HTR-8/SVneo (cell line): ENCODE data around the gene ZDHHC17.

Experiments used
- DNase-seq: peaks from one replicate; pipeline ENCODE4 v3.0.0; 2011; ENCODE audit warnings: low spot score, mixed read lengths; ENCODE audit not compliant: insufficient read length
- FAIRE-seq: peaks from 2 replicates; lab custom pipeline; 2011; peaks lifted over from hg19 to GRCh38; lab: Jason Lieb, UNC

The ZDHHC17 gene

DNA sequence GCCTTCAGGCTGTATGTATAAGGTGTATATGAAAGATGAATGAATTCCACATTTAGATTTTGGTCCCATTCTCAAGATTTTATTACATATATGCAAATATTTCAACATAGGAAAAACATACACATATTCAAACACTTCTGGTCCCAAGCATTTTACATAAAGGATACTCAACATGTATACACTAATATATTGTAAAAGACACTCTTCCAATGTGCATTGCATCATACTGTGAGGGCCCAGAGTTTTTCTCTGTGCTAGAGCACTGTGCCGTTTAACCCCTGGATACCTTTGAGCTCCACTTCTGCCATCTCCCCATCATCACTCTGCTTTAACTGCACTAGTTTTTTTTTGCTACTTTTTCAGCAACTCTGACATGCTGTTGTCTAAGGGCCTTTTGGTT is 48.1 kb downstream of the ZDHHC17 start:
- DNase-seq (no peak), FAIRE-seq (no peak)

DNA sequence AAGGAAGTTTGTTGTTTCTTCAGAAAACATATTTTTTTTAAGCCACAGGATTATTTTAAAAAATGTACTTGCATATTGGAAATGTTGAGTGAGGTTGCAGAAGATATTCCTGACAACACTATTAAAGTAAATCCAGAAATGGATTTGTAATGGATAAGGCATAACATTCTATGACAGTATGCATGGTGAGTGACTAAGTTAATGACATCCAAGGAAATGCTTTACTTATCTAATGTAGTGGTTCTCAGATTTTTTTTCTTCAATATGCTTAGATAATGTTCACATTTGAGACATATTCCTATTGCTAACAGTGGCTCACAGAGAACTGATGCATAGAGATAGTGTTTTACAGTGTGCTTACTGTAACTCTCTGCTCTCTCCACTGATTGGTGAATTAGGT is 49.4 kb downstream of the ZDHHC17 start:
- DNase-seq (no peak), FAIRE-seq (no peak)

DNA sequence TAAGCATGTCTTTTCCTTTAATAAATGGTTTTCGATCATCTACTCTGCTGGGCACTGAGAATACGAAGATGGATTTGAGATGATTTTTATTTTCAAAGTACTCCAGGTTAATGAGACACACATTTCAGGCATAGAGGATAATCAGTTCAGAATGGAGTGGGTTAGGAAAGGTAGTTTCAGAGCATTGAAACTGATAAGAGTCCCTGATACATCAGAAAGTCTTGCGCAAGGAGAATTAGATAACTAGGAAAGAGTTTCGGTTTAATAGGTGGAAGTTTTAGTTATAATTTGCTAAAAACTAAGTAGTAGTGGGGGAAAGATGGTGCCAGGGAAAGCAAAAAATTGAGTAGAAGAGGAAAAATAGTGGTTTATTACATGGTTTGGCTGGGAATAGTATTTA is 50.1 kb downstream of the ZDHHC17 start:
- no peak for FAIRE-seq

DNA sequence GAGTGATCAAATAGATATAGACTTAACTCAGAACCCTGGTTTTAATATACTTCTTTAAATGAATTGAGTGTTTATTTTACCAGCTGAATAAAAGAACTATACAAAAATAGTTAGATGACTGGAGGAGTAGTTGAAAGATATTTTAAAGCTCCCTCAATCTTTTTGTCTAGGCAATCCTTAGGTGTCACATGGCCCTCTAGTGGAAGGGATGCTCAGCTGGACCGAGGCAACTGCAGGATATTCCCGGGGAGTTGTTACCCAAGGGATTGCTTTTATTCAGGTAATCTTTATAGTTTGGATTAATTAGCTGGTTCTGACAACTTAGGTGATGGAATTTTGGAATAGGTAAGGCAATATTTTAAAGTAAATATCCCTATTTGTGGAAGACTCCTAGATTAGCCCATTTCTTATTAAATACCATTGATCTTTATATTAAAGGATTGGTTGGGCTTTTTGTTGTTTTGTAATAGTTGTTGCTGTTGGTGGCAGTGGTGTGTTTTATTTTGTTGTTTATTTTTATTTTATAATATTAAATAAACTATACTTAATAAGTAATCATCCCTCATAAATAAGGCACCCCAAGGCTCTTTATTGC is 57.1 kb downstream of the ZDHHC17 start:
- DNase-seq, result peak; percentile 20
- no peak for FAIRE-seq

More for the DNA sequence above, 50.1 kb downstream of the ZDHHC17 start:
- no peak for DNase-seq

DNA sequence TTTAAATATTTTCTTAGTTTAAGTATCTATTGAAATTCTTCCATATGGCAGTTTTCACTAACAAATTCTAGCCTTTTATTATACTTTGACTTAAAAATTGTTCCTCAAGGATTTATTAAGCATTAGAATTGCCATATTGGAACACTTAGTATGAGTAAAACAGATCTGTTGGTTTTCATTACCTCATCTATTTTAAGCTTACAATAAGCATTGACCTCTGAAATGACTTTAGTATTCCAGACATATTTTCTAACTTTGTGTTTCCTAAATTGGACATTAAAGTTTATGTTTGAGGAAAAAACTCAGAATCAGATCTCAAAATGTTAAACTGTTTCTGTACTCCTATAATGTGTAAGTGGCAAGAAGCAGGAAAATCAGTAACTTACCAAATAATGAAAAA is 66.5 kb downstream of the ZDHHC17 start:
- DNase-seq (no peak), FAIRE-seq (no peak)

DNA sequence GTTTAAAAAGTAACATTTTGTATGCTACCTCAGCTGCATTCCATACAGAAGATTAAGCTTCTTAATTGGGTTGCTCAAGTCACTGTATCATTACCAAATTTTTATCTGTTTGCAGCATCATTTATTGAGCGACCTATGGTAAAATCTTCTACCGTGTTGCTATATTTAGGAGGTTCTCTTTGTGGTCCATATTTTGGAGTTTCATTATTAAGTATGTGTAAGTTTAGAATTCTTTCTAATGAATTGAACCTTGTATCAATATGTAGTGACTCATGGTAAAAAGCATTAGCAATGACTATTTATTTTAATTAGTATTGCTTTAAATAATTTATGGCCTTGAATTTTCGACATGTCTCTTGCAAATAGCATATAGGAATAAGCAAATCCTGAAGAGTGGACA is 72.7 kb downstream of the ZDHHC17 start:
- DNase-seq, result no peak
- FAIRE-seq, result no peak

DNA sequence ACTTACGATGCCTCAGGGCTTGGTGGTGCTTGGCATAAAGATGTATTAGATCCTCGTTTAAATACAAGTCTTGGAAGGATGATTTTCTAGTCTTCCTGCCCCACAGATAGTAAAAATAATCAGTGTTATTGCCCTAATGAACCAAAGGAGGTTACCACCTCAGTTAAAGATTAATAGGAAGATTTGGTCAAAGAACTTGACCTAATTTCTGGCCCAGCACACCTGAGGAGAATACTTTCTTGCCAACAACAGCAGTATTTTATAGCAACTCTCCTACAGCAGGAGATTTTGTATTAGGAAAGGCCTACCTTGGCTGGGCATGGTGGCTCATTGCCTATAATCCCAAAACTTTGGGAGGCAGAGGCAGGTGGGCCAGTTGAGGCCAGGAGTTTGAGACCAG is 83.3 kb downstream of the ZDHHC17 start:
- FAIRE-seq, result no peak
- no peak for DNase-seq

DNA sequence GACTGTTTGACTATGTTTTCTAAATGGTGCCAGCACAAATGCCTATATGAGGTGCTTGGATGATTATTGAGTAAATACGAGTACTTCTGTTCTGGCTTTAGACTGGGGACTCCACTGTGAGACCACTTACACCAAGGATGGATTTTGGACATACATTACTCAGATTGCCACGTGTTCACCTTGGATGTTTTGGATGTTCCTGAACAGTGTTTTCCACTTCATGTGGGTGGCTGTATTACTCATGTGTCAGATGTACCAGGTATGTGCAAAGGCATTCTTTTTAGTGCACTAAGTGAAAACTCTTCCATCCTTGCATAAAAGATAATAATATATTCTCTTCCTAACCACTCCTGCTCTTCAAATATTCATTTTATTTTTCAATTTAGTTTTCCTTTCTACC is 84.2 kb downstream of the ZDHHC17 start:
- peak; percentile 36 for FAIRE-seq
- no peak for DNase-seq

DNA sequence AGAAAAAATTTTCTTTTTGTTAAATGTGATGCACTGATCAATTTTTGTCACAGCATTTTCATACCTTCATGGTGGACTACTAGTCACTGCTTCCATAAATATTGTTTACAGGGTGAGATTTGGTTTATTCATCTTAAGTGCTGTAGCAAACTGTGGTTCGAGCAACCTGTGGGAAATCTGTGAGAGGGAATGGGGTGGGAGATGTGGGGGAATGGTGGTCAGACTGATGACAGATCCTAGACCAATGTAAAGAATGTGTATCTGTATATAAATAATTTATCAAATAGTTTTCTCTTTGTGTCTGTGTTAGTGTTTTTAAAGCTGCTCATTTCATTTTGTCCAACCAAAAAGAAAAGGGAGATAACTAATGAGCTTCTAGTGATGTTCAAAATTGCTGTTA is 88.2 kb downstream of the ZDHHC17 start:
- FAIRE-seq (no peak), DNase-seq (no peak)

DNA sequence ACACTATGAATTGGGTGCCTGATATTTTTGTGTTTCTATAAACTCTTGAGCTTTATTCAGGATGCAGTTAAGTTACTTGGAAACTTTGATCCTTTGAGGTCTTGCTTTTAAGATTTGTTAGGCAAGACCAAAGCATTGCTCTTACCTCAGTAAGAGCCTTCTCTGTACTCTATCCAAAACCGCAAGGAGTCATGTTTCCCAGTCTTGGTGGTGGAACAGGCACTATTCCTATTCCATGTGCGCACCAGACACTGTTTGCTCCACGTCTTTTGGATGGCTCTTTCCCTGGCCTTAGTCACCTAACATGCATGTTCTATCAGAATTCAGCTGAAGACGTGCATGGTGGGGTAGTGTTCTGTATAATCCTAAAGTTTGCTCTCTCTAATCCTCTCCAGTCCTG is 91.4 kb downstream of the ZDHHC17 start:
- no peak for DNase-seq

DNA sequence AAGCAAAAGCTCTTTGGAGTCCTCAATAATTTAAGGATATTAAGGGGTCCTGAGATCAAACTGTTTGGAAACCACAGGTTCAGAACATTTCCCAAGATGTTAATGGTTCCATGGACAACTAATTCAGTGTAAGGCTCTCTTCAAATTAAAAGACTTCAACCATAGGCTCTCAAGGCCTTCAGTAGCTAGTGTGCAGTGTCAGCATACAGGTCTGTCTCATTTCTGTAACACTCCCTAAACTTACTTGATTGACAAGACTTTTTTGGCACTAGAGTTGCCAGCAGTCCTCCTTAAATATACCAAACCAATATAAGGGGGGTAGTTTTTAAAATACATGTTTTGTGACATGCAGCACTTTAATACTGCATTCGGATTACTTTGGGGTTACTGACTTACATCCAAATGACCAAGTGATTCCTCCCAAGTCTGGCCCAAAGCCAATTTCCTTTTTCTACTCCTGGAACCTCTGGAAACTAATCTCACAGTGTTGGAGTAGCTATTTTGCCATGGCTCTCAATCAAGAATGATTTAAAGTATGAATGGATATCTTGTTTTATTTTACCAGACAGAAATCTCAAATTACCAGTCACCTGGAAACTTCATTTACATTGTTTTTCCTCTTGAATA is 92.2 kb downstream of the ZDHHC17 start:
- DNase-seq (no peak), FAIRE-seq (no peak)

More for the DNA sequence above, 91.4 kb downstream of the ZDHHC17 start:
- FAIRE-seq, result peak; percentile 26

DNA sequence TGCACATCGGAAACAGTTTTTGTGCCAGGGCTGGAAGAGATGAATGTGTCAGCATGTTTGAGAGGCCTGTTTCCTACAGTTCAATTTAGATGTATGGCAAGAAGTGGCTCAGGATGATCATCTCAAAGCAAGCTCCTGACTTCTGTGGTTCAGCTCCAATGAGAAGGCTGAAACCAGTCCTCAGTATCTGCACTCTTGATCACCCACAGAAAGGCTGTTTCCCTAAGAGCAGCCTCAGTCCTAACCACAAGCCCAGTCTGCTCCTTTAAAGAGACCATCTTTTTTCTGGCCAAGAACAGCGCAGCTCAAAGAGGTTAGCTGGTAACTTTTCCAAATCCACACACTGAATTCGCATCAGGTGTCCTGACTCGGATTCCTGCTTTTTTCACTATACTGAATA is 95.7 kb downstream of the ZDHHC17 start:
- DNase-seq (no peak), FAIRE-seq (no peak)

DNA sequence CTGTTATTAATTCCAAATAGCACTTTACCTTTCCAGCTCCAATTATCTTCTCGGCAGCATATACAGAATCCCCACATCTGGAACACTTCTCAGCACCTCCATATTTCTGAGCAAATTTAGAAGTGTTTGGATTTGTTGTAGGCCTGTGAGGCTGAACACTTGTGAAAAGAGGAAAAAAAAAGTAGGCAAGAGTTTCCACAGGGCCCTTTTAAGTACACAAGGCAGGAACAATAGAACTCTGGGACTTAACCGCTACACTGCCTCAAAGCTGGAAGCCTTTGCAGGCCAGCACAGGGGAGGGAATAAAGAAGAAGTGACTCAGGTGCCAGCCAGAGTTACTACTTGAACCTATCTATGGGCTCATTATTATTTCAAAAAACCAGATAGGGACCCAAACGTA is 96.3 kb downstream of the ZDHHC17 start:
- DNase-seq (no peak), FAIRE-seq (no peak)

DNA sequence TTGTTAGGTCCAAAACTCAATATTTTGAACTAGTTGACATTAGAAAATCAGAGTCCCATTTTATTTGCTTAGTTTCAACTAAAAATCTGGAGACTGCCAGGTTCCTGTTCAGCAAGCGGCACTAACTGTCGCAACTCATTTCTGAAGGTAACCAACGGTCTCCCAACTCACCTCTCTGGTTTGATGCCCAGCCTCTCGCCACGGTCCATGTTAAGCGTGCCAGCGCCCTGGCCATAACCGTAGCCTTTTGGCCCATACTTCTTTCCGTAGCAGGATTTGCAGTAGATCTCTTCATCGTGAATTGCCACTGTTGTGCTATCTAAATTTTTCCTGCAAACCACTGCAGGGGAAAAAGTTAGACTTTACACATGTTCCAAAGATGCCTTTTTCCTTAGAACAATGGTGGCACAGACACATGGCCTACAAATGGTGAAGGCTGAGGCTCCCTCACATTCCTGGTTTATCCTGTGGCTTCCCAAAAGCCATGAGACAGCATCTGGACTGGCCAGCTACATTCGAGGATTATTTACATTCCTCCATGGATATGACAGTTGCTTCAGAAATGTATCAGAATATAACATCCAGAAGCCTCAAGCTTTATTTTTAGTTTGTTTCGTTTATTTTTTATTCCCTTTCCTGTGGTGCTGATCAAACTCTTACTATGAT is 99.2 kb downstream of the ZDHHC17 start:
- FAIRE-seq (no peak), DNase-seq (no peak)

DNA sequence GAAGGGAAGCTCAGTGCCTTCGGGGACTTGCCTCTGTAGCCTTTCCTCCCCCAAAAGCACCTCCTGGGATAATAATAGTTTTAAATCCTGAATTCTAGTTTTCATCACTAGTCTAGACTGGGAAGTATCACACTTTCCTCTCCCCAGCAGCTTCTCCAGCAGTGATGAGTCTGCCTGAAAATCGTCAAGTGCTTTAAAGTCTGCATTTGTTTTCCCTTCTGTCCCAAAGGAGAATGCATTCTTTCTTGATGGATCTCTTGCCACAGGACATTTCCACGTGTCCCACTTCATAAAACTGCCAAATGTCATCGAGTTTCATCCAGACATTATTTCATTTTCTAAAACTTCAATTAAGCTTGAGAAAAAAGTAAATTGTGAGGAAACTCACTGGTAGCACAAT is 99.9 kb downstream of the ZDHHC17 start:
- DNase-seq (no peak), FAIRE-seq (no peak)

DNA sequence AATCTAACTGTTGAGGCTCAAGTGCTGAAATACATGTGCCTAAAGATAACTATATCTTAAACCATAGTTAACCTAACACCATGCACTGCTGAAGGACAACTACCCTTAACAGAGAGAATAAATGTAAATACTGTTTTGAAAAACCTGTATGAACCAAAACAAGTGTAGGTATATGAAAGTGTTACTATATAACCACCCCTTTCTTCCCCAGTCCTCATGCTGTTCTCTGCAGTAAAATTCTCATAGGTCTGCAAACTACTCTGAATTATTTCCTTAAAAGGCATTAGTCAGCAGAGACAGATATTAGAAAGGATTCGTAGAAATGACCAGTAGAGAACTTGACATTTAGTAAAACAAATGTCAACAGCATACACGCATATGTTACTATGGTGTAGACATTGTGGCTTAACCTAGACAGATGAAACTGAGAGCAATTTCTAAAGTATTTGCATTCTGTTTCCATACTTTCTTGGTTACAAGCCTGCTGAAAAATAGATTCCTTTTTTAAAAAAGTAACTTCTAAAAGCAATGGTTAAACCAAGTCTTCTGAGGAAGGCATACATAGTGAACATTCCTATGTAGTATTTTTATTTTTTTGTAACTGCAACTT is 101.0 kb downstream of the ZDHHC17 start:
- no peak for FAIRE-seq

DNA sequence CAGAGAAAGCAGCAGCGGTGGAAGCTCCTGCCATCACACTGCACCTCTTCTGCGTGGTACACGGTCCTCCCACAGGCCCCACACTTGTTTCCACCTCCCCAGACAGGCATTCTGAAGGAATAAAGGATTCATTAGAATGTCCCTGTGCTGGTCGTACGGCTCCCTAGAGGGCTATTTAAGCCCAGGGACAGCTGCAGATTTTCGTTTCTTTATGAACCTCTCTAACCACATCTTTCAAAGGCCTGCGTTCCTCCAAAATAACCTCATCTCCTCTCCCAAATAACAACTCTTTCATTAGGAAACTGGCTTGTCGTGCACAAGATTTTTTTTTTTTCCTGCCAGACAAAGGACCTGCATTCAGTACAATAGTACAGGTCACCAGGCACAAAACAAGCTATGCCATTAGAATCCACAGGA is 102.2 kb downstream of the ZDHHC17 start:
- FAIRE-seq, result no peak
- DNase-seq, result no peak

More for the DNA sequence above, 101.0 kb downstream of the ZDHHC17 start:
- no peak for DNase-seq

DNA sequence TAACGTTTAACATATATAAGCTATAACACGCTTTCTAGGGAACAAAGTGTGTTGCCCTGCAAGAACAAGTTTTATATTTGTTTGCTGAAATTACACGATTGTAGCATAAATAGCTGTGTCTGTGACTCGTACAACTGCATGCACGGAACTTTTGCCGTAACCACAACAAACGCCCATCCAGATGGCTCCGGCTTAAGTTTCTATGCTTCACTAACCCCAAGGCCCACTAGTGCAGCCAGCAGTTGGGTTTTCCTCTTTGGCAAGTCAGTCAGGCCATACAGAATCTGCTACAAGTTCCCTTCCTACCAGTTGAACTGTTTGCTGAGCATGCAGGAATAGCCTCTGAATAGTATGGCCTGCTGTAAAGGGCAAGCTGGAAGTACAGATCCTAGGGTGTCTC is 102.8 kb downstream of the ZDHHC17 start:
- FAIRE-seq, result no peak
- DNase-seq, result no peak

DNA sequence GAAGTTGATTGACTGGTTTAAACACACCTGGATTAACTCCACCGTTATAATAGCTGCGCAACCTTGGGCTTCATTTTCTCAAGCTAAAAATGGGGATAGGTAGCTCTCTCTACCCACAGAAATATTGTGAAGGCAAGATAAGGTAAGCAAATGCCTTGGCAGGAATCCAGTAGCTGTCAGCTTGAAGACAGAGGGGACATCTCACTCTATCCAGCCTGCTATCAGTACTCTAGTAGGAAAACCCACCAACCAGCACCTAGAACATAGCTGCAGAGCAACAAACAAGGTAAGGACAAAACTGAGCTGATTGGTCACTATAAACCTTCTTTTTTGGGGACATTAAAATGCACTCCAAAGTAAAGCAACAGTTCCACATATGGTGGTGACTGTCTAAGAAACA is 107.2 kb downstream of the ZDHHC17 start:
- DNase-seq (no peak), FAIRE-seq (no peak)

DNA sequence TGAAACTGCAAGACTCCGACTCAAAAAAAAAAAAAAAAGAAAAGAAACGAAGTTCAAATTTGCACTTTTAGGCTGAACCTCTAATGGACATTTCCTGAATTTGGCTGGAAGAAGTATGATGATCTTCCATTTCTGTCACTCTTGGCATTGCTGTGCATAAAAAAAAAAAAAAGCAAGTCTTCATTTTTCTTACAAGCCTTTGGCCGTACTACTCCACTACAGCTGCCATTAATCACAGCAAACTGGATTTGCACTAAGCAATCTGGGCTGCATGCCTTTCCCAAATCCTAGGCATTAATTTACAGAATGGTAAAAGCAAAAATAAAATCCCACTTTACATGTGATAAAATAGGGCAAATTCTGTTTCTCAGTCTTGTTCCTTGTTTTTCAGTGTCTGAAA is 107.8 kb downstream of the ZDHHC17 start:
- no peak for DNase-seq
- no peak for FAIRE-seq

DNA sequence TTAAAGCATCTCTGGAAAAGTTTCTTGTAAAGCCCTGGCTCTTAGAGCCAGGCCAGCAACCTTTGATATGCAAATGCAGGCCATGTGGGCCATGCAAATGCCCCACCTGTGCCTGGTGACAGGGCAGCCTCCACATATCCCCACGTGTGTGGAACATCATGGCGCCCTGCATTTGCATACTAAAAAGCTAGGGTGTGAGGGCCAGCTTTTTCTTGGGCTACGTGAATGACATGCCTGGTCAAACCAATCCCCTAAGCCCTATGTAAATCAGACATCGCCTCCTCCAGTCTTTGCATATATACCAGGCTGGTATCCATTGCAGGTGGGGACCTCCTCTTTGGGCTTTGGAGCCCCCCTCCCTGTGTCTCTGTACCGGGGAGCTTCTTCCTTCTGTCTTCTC is 108.5 kb downstream of the ZDHHC17 start:
- no peak for DNase-seq
- FAIRE-seq, result no peak
